ENCODE data around the gene PRKAG2. TPM values are rescaled to one million over a fixed set of nuclear protein-coding genes. Genes with fewer than 3 reads are reported as not detected.

Gene PRKAG2
- polyA plus RNA-seq, 5 donors = 14.3 to 21.6 (median 17.3) TPM

DNA sequence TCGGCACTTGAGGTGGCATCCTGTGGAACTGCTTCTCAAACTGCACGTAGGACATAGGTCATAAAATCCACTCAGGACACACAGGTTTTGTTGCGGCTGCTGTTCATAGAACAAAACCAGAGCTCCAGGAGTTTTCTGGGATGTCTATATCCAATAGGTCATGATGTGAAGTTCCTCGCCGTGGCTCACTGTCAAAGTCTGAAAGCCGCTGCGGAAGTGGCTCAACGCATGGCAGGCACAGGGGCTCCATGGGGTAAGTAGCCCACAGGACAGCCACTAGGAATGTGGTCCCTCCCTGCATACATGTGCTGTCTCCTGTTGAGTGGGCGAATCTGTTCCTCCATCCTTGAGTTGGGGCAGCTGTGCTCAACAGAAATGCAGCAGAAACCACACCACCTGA is 72.2 kb downstream of the PRKAG2 start:
- no peak for DNase-seq

DNA sequence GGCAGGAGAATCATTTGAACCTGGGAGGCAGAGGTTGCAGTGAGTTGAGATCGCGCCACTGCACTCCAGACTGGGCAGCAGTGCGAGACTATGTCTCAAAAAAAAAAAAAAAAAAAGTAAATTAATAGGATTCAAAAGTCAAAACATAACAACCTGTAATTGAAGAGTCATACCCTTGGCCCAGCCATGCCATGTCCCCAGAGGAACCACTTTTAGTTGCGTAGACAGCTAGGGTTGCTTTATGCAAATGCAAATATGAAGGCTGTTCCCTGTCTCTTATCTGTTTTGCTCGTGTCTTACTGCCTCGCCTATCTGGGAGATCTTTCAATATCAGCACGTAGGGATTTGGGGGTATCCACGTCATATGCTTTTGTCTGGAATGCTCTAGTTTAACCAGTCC is 73.1 kb downstream of the PRKAG2 start:
- no peak for DNase-seq

DNA sequence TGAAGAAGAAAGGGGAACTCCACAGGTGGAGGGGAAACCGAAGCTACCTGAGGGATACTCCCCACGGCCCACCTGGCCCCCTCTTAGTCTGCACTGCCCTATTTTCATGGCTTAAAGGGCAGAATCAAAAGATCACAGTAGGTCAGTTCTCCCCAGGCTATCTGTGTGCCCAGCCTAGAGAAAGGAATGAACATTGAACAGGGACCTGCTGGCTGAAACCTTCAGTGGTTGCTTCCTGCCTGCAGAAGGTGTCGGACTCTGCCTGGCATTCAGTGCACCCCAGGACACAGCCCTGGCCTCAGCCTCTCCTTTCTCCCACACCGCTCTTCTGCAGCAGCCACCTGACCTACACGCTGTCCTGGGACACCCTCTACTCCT is 74.5 kb downstream of the PRKAG2 start:
- DNase-seq = no peak

DNA sequence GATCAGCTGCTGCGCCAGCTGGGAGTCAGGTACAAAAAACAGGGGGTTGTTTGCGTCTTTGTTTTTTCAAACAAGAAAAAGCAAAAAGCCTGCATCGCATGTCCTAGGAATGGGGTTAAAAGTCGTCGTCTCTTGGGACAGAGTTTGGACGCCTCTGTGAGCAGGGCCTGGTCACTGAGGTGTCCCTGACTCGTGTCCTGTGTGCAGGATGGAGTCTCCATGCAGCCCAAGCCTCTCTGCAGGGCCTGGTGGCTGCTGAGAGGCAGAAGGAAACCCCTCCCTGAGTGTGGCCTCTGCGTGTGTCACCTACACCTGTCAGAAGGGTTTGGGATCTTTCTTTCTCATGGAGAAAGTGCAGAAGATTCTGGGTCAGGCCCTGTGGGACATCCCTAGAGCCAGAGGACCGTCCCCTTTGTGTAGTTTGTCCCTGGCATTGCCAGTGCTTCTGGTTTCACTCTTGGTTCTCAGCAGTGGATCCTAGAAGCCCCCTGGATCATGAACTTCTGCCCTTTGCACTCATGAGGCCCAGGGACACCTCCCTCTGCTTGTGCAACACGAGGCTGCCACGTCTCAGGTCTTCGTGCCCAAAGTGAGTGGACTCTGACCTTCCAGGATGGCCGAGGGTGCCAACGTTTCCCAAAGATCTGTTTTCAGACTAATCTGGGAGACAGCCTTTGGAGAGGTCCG is 75.0 kb downstream of the PRKAG2 start:
- no peak for DNase-seq

DNA sequence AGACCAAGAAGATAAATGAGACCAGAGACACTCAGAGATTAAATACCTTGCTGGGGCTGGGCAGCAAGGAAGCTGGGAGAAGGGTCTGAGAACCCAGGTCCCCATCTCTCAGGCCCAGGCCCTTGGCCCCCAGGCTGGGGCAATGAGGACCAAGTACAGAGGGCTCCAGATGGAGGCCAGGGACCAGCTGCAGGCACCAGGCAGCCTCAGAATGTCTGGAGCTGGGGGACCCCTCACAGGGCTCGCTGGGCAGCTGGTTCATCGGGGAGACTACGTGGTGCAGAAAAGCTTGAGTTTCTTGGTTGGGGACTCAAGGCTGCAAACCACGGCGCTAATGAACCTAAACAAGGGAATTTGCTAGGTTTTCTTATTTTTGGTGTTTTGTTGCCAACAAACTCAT is 75.6 kb downstream of the PRKAG2 start:
- DNase-seq = no peak

DNA sequence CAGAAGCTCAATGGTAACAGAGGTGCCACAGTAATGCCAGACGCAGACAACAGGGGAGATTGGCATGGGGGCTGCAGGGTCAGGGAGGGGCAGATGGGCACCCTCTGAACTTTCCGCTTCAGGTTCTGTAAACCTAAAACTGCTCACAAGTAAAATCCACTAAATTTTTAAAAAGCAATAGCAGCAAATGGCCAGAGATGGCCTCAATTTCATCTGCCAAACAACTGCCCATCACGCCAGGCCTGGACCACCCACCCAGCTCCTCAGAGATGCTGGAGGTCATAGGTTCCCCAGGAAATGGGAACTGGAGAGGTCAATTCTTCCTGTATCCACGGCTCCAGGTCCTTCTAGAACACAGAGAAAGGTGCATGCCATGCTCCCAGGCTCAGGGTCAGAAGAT is 76.1 kb downstream of the PRKAG2 start:
- DNase-seq = no peak

DNA sequence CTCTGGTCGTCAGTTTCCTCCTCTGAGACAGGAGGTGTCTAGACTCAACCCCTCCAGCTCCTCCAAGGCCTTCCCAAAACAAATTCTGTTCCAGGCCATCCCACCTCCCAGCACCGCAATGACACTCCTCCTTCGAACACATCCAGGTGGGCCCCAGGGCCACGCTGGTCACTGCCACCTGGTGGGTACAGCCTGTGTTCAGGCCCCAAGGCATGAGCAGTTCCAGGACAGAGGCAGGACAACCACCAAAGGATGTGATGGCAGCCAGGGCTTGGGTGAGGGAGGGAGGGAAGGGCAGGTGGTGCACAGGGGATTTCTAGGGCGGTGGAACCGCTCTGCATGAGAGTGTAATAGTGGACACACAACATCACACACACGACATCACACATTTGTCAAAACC is 76.5 kb downstream of the PRKAG2 start:
- DNase-seq = no peak

DNA sequence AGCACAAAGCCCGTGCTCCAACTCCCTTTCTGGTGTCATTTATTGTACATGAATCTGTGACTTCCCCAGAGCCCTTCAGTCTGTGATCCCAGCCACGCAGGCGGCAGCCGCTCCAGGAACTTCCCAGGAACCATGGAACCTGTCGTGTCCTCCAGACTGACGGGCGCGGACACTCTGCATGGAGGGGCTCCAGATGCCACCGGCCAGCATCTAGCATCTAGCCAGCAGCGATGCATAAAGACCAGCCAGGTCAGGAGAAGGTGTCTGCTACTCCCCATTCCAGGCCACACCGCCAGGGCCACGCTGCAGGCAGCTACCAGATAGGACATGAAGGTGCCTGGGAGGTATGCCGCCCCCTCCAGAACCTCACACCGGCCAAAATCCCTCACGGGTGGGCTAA is 77.4 kb downstream of the PRKAG2 start:
- no peak for DNase-seq

DNA sequence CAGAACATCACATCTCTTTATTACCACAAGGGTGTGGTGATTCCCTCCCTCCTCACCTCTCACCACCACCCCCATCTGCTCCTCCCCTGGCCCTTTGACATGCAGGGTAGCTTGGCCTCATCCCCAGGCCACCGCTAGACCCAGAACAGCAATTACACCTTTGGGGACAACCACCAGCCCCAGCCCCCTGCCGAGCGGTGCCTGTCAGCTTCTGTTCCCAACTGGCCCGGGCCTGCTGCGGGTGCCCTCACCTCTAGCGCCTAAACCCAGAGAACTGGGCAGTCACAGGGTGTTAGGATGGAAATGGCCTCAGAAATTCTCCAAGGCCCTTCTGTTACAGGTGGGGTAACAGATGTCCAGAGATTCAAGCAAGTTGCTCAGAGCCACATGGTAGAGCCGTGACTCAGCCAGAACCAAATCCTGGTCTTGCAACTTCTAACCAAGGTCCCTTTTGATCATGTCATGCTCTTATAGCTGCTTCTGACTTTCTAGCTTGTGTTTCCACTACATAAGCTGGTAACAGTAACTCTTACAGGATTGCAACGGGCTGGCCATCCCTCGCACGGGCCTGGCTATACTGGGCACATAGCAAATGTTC is 78.0 kb downstream of the PRKAG2 start:
- DNase-seq = no peak

DNA sequence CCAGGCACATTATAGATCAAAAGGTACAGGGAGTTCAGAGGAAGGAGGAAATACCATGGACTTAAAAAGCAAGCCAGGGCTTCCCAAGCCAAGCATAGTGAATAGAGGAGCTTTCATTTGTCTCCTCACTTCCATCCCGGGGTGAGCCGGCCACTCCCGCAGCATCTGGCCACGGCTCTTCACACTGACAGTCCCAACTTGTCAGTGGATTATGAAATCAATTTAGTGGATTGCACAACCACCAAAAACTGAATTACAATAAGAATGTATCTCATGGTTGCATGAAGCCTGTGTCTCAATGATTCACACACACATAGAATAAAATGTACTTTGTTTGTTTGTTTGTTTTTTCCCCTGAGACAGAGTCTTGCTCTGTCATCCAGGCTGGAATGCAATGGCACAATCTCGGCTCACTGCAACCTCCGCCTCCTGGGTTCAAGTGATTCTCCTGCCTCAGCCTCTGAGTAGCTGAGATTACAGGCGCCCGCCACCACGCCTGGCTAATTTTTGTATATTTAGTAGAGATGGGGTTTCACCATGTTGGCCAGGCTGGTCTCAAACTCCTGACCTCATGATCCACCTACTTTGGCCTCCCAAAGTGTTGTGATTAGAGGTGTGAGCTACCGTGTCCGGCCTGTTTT is 79.1 kb downstream of the PRKAG2 start:
- peak; percentile 75 to 86 for DNase-seq

DNA sequence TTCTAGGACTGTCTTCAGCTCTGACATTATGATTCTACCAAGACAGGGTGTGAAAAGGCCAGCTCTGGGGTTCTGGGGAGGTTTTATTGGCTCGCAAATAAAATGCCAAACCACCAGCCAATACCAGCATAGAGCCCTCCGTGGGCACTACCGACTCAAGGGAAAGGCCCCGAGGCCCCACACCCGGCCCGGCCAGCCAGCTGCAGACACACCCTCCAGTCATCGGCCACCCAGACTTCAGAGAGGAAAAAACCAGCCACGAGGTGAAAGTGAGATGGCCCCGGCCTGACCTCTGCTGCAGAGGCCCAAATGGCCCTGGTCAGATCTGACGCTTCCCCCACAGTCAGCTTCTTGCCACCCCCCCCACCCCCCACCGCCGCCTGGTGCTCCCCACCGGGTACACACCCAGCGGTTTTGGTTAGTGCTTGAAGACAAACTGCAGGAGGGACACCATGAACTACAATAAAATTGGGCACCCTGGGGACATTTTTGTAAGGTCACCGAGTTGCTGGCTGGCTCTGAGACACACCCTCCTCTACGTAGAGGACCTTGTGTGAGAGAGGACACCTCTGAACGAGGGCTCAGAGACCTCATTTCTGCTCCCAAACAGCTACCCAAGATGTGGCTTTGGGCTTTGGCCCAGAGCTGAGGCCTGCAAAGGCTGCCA is 79.9 kb downstream of the PRKAG2 start:
- DNase-seq = no peak

DNA sequence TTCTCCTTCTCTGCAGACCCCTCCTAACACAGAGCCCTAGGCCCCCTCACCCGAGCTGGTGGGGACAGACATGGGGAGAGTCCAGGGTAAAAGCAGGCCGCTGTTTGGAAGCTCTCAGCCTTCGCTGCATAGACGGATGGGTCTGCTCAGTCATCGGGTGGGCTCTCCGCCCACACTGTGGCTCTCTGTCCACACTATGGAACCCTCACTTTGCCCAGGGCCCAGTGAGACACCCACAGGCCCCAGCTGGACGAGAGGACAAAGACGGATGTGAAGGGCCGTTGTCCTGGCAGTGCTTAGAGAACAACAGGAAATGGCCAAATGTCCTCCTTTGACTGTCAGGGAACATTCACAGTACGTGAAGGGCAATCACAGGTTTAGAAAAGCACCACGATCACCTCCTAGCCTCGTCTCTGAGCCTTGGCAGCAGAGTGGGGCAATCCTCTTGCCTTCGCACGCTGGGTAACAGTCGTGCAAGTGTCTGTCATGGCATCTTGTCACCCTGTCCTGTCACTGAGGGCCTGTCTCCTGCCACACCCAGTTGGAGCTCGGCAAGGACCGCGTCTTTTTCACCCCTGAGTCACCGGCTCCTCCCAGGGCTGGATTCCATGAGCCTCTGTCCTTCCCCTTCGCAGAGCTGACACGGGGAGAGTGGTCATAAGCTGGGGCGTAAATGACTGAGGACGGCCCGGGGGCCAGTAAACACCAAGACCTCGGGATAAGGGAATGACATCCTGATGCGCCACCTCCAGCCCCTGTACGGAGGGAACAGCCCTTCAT is 80.6 kb downstream of the PRKAG2 start:
- peak in 1 of 2 donors; percentile 36 for DNase-seq

DNA sequence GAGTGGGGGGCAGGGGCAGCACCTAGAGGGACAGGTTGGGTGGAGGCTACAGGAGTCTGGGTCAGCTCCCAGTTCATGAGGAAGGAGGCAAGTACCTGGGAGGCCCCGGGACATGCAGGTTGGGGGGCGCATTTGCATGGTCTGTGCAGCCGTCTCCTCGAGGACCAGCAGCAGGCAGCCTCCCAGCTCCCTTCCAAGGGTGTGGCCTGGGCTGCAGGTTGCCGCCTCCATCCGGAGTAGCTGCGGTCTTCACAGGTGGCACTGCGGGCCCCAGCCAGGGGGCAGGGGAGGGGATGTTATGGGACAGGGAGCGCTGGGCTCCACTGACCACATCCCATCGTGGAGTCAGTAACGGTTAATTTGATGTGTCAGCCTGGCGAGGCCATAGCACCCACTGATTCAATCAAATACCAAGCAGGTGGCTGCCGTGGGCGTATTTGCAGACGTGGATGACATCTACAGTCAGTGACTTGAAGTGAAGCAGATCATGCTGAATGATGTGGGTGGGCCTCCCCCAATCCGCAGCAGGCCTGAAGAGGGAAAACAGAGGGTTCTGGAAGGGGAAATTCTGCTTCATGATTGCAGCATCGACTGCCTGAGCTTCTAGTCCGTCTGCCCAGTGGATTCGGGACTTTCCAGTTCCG is 81.6 kb downstream of the PRKAG2 start:
- no peak for DNase-seq

DNA sequence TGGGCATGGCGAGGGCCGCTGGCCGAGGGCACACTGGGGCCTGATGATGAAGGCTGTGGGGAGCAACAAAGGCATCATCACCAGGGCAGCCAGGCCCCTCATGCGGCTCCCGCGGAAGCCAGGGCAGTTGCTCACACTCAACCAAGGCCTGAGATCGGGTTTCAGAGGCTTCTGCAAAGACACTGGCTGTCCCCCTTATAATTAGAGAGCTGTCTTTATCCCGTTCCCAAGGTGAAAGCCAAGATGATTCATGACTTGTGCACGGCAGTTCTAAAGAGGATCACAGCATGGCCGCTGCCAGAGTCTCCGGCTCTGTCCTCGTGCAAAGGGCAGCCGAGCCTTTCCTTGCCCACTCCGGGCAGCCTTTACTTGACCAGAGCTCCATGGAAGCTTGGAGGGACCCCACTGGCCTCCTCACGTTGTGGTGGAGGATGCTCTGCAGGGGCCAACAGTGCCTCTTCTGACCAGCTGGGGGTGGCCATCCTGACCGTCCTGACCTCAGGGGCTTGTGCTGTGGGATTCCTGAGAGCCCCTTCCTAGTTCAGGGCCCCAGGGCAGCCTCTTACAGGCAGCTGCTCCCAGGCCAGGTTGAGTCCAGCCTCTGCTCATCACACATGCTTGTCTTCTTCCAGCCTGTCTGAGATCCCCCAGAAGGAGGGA is 82.3 kb downstream of the PRKAG2 start:
- DNase-seq = no peak

DNA sequence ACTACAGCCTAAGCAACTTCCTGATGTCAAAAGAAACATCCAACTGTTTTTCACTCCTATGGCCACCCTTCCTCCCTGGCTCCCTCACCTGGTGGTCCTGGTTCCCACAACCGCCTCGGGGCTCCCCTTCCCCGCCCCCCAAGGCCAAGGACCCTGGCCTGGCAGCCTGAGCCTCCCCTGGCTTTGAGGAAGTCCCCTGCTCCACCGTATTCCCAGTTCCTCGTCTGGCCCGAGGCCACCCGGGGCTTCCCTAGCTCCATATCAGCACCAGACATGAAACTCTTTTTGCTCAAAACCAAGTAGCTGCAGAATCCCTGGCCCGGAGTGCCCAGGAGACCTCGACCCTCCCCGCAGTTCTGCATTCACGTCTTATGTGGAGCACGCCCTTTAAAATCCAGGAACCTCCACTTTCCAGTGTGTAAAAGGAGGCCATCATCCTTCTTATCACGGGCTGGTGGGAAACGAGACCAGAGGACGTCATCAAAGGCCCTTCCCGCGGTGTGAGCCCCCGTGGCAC is 82.9 kb downstream of the PRKAG2 start:
- DNase-seq = no peak

DNA sequence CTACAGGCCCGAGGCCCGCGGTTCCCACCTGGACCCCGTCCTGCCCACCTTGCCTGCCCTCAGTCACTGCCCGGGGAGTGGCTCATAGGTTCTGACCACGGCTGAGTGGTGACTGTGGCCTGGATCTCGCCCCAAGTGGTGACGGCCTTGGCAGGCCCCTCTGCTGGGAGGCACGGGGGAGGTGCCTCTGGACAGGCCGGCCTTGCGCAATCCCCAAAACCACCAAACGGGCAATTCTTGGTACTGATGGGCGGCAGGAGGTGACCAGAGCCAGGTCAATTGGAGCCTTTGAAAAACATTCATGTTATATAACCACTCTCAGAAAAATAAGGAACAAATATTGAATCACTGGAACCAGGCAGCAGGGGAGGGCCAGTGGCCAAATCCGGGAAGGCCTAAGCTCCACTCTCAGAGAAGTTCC is 83.4 kb downstream of the PRKAG2 start:
- DNase-seq = no peak

DNA sequence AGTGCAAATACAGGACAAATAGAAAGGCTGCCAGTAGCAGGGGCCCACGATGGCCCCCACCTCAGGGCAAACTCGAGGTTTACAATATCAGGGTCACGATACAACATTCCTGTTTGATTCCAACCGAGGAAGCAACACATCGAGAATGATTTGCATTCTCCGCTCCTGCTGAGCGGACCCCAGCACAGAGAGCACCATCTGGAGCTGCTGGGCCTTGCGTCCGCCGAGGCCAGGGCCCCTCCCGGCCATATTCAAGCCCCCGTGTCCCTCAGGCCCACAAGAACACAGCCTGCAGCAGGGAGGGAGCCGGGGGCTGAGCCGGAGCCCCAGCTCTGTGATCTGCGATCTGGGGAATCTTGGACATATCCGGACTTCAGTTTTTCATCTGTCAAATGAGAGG is 84.3 kb downstream of the PRKAG2 start:
- DNase-seq = no peak

DNA sequence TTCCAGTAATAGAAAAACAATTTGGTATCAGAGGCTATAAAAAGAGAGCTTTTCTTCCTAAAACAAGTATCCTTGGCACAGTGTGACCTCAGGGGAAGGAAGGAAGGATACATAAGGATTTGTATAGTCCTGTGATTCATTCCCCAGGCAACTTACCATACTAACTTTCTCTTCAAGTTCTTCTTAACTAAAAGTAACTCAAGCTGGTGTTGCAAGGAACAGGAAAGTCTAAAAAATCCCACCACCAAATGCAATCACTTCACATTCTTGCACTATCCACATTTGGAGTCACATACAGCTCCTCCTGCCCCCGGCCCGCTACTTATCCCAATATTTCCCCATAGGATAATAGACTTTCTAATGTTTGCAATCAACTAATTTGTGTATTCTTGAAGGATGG is 84.8 kb downstream of the PRKAG2 start:
- no peak for DNase-seq

DNA sequence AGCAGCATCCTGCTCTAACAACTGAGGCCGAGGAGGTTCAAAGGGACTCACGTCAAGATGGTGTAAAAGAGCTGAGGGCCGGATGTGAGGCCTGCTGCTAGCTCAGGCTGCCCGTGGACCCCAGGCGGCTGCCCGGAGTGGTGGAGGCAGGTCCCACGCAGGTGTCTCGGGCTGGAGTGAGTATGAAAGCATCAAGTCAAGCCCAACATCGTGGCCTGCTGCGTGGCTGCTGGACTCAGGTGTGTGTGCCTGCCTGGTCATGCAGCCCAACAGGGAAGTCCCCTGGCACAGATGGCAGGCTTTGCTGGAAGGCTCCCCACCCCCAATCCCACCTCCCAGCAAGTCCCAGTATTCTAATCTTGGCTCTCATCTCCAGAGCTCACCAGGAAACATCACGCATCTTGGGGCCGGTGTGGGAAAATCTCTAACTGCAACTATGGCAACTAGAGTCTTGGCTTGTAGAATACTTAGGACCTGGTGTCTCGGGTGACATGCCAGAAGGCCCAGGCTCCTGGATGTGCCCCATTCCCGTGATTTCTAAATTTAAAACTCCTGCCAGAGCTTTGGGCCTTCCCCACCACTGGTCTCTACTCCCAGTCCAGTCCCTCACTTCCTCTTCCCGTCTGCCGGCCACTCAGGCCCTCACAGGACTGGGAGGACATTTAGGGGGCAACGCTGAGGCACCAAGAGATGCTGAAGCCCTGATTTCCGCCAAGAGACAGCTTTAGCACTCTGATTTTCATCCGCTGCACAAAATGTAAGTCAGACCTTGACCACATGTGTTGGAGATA is 85.9 kb downstream of the PRKAG2 start:
- DNase-seq = no peak
